Stimulated activated CD8-positive, alpha-beta memory T cell treated with anti-CD3 and anti-CD28 coated beads, Interleukin-7, amount 100 ng/mL, for 24 hours (primary cell): ENCODE measurements around the gene MYL6.
"Not testable (repeated sequence)": the region's sequence is repeated elsewhere in the genome, so short reads cannot be mapped to it uniquely, and the experiment has no call there.

Experiments used
- DNase-seq: peaks from one replicate; pipeline ENCODE4 v3.0.0-alpha.2; 2020; ENCODE audit warnings: low read depth

MYL6 gene

DNA sequence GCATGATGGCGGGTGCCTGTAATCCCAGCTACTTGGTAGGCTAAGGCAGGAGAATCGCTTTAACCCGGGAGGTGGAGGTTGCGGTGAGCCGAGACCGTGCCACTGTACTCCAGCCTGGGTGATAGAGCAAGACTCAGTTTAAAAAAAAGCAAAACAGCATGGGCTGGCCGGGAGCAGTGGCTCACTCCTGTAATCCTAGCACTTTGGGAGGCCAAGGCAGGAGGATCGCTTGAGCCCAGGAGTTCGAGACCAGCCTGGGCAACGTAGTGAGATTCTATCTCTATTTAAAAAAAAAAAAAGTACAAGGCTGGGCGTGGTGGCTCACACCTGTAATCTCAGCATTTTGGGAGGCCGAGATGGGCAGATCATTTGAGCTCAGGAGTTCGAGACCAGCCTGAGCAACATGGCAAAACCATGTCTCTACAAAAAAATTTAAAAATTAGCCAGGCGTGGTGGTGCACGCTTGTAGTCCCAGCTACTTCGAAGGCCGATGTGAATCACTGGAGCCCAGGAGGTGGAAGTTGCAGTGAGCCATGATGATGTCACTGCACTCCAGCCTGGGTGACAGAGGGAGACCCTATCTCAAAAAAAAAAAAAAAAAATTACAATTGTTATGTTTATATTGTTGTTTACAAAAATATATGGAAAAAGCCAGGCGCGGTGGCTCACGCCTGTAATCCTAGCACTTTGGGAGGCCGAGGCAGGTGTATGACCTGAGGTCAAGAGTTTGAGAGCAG is 1.5 kb upstream of the MYL6 start:
- not testable (repeated sequence) for DNase-seq

DNA sequence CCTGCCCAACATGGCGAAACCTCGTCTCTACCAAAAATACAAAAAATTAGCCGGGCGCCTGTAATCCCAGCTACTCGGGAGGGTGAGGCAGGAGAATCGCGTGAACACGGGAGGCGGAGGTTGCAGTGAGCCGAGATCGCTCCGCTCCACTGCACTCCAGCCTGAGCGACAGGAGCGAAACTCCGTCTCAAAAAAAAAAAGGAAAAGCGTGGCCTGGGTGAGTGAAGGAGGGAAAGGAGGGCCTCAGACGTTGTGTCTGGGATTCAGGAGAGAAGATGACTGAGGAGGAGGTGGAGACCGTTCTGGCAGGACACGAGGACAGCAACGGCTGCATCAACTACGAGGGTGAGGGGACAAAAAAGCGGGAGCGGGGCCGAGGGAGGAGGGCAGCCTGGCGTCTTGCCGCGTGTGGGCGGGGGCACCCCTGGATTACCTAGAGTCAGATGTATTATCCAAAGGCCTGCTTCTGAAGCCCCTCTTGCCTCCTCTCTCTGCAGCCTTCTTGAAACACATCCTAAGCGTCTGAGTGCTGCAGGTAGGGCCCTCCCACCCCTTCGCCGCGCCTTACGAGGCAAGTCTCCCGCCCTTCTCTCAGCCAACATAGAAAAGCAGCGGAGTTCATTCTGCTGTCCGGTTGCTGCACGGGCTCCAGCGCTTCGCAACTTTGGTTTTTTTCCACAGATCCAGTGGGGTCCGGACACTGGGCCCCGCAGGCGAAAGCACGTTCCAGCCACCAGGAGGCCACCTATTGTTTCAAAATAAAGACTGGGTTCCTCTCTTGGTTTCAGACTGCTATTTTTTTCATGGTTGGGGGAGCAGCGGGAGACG is 744 bp upstream of the MYL6 start:
- peak; percentile 20 for DNase-seq

DNA sequence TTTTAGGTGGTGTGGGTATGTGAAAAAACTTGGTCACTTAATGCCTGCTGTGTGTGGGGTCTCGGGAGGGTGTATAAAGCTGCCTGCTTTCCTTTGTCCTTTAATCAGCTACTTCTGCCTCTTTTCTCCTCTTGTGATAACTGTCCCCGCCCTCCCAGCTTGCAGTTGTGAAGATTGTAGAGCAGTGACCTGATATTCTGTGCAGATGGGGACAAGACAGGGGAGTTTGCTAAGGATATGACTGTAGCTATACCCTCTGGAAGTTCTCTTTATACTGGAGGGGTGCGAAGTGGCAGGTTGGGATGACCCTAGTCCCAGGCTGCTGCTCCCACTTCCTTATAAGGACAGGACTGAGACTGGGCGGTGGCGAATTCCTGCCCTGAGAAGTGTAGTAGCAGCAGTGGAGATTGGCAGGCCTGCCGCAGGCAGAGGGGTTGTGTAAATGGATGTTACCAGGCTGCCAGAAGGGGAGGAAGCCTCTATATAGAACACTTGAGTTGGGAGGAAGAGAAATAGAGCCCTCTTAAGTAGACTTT is 835 bp downstream of the MYL6 start:
- DNase-seq = no peak

DNA sequence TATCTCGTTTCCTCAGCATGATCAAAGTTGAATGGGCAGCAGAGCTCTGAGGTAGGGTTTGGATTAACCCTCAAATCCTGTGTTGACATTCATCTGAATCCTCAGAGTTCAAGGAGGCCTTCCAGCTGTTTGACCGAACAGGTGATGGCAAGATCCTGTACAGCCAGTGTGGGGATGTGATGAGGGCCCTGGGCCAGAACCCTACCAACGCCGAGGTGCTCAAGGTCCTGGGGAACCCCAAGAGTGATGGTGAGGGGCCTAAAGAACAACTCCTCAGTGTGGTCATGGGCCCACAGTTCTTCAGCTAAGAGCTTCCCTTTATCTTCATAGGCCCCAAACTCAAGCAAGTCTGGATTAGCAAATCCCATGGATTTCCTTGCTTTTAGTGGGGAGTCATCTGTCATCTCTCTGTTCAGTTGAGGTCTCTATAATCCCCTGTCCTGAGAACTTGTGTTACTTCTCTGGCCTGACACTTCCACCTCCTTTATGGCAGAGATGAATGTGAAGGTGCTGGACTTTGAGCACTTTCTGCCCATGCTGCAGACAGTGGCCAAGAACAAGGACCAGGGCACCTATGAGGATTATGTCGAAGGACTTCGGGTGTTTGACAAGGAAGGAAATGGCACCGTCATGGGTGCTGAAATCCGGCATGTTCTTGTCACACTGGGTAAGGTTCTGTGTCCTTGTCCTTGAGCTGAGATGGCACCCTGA is 1.5 kb downstream of the MYL6 start:
- DNase-seq = no peak

DNA sequence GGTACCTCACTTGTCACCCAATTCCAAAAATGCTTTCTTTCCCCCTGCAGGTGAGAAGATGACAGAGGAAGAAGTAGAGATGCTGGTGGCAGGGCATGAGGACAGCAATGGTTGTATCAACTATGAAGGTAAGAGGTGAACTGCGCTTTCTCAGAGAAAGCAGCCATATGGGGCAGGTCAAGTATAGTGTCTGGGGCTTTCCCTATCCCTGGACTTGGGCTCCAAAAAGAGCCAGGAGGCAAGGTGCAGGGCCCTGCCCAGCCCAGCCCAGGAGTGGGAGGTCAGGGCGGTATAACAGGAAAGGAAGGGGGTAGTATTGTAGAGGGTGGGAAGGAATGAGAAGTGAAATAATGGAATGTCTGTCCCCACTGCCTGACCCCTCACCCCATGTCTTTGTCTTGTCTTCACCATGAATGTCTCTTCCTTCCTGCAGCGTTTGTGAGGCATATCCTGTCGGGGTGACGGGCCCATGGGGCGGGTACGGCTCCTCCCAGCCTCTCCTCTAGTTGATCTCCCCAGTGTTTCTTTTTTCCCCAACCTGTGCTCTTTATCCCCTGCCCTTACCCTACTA is 2.1 kb downstream of the MYL6 start:
- DNase-seq = peak; percentile 28

DNA sequence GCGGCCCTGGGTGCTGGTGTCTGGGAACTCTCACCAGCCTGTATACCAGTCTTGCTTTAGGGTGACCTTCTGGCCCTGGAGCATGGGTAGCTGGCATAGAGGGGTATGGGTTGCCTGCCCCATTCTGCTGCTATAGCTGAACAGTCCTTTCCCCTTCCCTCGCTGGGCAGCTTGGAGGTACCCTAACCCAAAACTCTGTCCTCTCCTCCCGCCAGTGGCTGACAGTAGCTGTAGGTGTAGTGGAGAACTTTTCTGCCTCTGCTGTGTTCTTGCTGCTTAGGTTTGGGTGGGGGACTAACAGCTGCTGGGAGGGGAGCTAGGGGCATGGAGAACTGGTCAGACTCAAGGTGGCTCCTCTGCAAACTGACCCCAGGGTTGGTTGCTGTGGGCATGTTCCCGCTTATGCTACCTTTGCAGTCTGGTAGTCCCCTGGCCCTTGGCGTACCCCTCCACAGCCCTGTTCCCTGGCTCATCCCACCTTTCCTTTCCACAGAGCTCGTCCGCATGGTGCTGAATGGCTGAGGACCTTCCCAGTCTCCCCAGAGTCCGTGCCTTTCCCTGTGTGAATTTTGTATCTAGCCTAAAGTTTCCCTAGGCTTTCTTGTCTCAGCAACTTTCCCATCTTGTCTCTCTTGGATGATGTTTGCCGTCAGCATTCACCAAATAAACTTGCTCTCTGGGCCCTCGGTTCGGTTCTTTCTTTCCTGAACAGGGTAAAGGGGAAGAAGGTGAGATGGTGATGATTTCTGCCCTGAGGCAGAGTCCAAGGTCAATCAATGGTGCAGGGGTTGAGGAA is 2.9 kb downstream of the MYL6 start:
- DNase-seq = no peak

DNA sequence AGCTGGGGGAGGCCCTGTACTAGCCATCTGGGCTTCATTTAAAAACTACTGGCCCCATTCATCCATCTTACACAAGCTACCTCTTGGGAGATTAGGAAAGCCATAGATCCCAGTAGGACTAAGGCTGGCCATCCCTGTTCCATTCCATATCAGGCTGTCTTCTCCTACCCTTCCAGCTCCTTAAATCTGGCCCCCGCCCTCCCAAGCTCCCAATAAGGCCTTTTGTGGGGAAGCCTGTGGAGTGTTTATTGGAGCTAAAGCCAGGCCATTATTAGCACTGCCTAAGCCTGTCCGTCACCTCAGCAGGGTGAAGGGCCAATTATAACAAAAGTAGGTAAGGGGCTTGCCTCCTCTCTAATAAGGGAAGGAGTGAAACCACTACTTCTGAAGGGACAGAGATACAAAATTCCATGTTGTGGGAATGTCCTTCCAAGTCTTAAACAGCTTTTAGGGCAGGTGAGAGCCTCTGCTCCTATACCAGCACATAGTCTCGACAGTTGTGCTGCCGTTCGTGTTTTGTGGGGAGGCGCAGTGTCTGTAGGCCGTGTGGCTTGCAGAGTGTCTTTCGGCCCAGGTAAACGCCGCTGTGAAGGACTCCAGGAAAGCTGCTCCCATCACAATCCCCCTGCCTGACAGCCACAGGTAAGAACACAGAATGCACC is 3.7 kb downstream of the MYL6 start:
- DNase-seq = no peak

DNA sequence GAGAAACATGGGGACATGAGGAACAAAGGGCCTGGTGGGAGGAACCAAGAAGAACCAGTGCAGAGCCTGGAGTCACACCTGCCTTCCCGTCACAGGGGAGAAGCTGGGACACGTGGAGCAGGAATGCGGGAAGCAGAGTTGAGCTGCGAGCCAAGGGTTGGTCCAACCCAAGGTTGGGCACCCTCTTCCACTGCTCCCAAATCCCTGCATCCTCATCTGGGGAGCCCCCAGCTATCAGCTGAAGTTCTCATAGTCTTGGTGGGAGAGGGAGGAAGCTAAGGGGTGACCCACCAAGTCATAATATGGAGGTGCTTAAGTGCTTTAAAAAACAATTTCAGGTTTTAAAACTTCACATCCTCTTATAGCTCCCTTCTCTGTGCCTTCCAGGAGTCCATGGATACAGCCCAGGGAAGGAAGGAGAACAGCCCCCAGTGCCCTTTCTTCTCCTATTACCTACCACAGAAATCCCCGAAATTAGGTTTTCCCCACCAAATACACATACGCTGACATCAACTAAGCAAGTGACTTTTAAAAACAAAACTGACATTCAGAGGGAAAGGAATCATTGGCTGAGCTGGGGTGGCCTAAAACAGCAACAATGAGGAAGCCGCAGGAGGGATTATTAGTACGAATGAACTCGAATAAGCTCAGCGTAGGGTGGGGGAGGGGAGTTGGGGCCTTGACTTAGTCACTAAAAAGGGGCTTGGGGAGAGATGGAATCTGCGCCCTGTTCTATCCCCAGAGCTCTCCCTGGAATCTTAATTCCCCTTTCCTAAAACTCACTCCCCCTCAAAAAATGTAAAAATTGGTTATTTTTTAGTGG is 4.5 kb downstream of the MYL6 start:
- no peak for DNase-seq

DNA sequence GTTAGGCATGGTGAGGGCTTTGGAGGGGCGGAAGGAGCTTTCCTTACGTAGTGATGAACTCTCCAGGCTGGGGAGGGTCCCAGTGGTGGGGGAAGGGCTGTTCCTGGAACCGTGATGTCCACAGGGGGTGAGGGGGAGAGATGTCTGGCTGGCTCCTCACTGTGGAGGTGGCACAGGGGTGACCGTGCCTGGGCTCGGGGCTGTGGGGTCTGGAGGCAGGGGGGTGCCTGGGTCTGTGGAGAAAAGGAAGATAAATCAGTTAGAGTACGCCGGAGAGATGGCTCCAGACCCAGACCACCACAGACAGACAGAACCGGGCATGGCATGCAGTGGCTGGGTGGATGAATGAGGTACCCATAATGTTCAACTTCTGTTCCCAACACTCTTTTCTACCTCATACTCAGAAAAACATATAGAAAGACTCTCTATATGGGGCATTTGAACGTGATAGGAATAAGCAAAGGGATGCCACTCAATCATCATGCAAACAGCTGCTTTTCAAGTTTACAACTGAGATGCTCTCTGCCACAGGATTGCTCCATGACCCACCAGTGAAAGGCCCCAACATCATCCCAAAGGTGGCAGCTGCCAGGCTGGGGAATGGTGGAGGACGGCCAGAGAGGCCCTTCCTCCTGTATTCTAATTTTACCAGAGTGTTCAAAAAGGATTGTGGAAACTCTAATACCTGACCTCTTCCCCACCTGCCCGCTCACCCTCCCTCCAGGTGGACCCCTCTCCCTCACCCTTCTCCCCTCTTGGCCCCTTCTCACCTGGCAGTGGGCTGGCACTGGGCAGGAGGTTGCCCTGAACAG is 5.6 kb downstream of the MYL6 start:
- no peak for DNase-seq

DNA sequence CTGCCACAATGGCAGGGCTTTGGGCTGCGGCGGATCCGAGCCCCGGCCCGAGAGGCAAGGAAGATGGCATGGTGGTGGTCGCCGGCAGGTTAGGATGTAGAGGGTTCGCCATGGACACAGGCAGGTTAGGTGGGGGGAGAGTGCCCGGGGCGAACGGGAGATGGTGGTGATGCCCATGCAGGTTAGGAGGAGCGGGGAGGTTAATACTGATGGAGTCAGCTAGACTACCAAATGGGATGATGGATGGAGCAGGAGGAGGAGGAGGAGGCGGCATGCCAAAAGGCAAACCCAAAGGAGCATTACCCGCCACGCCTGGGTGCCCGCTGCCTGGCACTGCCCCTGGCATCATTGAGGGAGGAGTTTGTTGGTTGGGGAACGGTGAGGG is 6.2 kb downstream of the MYL6 start:
- DNase-seq = no peak

DNA sequence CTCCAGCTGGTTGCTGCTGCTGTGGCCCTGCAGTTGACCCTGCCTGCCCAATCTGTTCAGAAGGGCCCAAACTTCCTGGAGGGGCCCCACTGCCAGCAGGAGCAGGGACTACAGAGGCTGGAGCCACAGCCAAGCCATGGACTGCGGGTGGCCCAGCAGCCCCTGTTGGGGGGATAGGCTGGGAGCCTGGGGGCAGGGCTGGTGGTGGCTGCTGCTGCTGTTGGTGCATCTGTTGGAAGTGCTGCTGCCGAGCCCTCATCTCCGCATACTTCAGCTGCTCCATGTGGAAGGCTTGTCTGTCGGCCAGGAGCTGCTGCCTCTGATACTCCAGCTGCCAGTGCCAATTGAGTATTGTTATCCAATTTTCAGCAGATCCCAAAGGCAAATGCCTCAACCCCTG is 7.2 kb downstream of the MYL6 start:
- DNase-seq = no peak

DNA sequence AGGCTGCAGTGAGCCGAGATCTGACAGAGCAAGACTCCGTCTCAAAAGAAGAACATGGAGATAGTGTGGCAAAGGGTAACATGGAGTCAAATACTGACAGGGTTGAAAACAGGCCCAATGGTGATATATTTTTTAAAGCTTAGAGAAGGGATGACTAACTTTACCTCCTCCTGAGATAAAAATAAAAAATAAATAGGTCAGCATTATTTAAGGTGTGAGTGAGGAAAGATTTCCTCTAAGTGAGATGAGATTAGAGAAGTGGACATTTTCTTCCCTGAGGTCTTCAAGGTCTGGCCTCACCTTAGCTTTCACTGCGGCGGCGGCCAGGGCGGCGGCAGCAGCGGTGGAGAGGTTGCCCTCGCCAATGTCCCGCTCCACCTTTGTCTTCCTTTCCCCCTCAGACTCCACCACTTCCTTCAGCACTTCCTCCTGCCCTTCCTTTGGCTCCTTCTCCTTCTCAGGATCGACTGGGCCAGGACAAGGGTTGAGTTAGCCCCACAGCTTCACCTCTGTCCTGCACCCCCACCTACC is 11.1 kb downstream of the MYL6 start:
- DNase-seq = no peak

DNA sequence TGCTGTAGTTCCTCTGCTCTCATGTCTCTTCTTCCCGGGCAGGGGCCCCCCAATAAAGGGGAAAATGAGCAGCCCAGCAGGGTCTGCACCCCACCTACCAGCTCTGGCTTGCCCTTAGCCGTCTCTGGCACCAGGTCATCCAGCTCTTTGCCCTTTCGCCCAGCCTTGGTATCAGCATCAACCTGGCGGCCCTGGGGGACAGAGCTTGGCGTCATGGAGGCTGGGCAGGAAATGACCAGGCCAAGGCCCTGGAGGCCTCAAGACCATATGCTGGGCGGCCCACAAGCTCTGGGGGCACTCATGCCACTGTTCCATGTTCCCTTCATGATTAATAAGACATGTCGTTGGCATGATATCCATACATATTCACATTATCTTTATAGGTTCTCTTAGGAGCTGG is 14.7 kb downstream of the MYL6 start:
- DNase-seq = no peak

DNA sequence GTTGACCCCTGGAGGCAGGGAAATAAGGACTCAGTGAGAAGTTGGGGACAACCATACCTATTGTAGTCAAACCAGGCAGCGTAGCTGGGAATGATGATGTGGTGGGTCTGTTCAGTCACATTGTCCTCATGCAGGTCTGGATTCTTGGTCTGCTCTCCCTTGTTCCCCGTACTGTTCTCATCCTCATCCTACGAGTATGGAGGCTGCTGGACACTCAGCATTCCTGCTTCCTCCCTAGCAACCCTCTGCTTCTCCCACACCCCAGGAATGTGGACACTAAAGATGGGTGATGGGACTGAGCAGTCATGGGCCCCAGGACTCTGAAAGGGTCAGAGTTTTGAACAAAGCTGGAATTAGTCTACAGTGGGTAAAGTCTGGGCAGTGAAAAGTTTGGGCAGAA is 20.2 kb downstream of the MYL6 start:
- DNase-seq = no peak

DNA sequence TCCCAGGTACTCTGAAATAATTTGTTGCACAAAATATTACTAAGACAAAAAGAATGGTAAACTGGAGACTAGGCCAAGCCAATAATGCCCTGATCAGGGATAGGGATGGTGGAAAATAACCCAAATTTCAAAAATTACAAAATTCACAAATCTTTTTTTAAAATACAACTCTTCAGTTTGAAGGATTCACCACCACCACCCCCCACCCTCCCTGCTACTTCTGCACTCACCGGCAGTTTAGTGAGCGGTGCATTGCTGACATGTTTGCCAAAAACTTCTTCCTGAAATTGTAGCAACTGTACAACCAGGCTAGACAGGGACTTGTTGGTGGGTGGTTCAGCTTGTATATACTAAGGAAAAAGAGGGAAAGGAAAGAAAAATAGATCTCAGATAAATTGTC is 28.8 kb downstream of the MYL6 start:
- no peak for DNase-seq

DNA sequence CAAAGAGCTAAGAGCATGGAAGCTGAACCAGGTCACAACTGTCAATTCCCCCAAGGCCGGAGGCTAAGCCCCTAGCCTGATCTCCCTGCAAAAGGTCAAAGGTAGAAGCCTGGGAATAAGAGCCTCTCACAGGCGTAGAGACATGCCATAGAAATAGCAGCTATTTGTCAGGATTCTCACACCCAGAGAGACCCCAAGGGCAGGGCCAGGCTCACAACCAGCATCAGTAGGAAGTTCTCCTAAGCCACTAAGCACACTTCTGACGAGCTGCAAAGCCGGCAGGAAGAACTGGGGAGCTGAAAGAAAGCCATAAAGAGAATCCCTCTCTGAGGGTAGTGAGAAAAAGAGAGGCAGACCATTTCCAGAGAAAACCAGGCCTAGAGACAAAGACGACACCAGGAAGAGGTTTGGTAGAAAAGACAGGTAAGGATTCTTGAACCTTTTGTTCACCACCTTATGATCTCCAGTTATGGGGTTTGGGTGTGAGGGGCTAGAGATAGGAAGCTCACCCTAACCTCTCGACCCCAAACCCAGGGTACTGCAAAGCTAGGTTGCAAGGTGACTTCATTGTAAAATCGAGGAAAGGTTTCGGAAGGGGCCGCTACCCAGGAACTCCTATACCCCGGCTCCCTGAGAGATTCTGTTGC is 30.1 kb downstream of the MYL6 start:
- no peak for DNase-seq

DNA sequence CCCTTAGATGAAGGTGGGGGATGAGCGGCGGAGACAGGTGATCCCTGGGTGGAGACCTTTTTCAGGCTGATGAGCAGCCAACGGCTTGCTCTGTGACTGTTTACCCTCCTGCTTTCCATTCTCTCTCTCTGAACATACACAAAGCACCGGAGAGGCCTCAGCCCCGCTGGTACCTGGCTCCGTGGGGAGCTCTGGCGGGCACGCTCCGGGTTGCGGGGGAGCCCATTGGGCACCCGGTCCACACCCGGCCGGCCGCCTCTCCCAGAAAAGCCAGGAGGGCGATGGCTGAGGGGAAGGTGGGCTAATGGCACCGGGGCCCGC is 30.6 kb downstream of the MYL6 start:
- DNase-seq = no peak

DNA sequence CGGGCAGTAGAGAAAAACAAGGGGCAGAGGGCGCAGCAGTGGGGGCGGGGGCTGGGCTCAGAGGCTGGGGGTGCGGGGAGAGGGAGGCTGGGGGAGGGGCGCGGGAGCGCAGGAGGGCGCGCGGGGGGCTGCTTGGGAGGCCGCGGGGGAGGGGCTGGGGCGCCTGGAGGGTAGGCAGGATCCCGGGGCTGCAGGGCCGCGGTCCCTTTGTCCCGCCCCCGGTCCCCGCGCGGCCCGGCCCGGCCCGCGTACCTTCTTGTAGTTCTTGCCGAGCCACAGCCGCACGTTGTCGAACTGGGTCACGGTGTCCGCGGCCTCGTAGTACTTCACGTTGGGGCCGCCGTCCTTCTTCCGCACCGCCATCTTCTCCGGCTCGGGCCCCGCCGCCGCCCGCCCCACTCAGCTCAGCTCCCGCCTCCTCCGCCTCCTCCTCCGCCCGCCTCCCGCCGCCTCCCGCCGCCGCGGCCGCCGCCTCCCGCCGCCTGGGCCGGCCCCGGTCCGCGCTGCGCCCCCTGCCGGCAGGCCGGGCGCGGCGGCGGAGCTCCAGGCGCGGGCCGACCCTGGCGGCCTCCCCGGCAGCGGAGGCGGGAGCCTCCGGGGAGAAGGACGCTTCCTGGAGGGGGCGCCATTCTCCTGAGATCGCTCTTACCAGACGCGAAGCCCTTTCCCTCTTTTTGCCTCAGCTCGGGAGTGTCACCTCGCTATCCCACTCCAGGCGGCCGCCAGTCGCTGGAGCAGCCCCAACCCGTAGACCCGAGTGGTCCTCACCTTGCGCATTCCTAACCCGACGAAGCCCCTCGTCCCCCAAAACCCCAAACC is 31.1 kb downstream of the MYL6 start, which contains the start of gene SMARCC2:
Gene SMARCC2 (minus strand): TSS at position 385 of the 819 bp plus-strand sequence. CDS start 22 bp downstream, at position 363.
- DNase-seq = peak; percentile 67
